Hepatocyte (in vitro differentiated cells): ENCODE measurements around the gene ROR1.
"Not testable (repeated sequence)": the region's sequence is repeated elsewhere in the genome, so short reads cannot be mapped to it uniquely, and the experiment has no call there.

Source experiments
- EZH2 ChIP-seq: fragments of 200-600 bp; sonication (generic); IDR thresholded peaks from 2 replicates; pipeline ENCODE4 v1.6.1; 2016; ENCODE audit warnings: antibody characterized with exemption, mild to moderate bottlenecking, borderline replicate concordance
- EZH2phosphoT487 ChIP-seq: fragments of 200-600 bp; sonication (generic); IDR thresholded peaks from one replicate; pipeline ENCODE4 v1.6.1; 2018; ENCODE audit warnings: antibody characterized with exemption, mild to moderate bottlenecking, low read depth, moderate library complexity; ENCODE audit not compliant: unreplicated experiment, severe bottlenecking
- TF ChIP-seq, protein P1 (sequence below): fragments of 200-600 bp; sonication (generic); IDR thresholded peaks from 2 replicates; pipeline ENCODE4 v1.5.1; 2016; ENCODE audit warnings: antibody characterized with exemption, mild to moderate bottlenecking; ENCODE audit not compliant: poor library complexity

DNA sequence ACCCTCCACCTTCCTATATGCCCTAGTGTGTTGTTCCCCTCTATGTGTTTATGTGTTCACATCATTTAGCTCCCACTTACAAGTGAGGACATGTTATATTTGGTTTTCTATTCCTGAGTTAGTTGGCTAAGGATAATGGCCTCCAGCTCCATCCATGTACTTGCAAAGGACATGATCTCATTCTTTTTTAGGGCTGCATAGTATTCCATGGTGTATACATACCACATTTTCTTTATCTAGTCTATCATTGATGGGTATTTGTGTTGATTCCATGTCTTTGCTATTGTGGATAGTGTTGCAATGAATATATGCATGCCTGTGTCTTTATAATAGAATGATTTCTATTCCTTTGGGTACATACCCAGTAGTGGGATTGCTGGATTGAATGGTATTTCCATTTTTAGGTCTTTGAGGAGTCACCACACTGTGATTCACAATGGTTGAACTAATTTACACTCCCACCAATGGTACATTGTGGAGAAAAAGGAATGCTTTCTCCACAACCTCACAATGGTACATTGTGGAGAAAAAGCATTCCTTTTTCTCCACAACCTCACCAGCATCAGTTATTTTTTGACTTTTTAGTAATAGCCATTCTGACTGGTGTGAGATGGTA, 52.5 kb downstream of the ROR1 start:
- TF ChIP-seq, protein P1, sequence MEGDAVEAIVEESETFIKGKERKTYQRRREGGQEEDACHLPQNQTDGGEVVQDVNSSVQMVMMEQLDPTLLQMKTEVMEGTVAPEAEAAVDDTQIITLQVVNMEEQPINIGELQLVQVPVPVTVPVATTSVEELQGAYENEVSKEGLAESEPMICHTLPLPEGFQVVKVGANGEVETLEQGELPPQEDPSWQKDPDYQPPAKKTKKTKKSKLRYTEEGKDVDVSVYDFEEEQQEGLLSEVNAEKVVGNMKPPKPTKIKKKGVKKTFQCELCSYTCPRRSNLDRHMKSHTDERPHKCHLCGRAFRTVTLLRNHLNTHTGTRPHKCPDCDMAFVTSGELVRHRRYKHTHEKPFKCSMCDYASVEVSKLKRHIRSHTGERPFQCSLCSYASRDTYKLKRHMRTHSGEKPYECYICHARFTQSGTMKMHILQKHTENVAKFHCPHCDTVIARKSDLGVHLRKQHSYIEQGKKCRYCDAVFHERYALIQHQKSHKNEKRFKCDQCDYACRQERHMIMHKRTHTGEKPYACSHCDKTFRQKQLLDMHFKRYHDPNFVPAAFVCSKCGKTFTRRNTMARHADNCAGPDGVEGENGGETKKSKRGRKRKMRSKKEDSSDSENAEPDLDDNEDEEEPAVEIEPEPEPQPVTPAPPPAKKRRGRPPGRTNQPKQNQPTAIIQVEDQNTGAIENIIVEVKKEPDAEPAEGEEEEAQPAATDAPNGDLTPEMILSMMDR = not testable (repeated sequence)
- TF ChIP-seq EZH2, EZH2phosphoT487: not testable (repeated sequence)
